ENCODE measurements around the gene KCNQ2. TPM values are rescaled to one million over a fixed set of nuclear protein-coding genes. Genes with fewer than 3 reads are reported as not detected.

The KCNQ2 gene
- total and polyA plus RNA-seq, 7 donors = 0.01 to 2.8 (median 0.15) TPM; not detected in 1

DNA sequence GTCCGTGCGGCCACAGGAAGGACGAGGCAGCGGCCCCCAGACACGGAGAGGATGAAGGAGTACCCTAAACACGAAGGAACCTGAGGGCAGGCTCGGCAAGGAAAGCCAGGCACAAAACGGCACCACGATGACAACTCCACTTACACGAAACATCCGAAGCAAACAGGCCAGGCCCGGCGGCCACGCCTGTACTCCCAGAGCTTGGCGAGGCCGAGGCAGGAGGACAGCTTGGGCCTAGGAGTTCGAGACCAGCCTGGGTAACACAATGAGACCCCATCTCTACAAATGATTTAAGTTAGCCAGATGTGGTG, 13.4 kb downstream of the KCNQ2 start:
- 72 to 83% (median 74%) methylated on average over 17 of the region's 17 CpGs for WGBS, 3 donors
- Histone ChIP-seq H3K36me3 (ENCODE audit: insufficient read depth in 1 of 2, low read depth in 1 of 2) (no peaks in the 10 kb centered on the region), H3K4me3 (no peak overlapping the region), H3K9me3 (no peaks in the 10 kb centered on the region), H3K27me3 (ENCODE audit: insufficient read depth in 3 of 3, low read length in 2 of 3) (peaks cover 0 to 85% (median 23%) of the 10 kb centered on the region in 3 donors), H3K27ac (no peak overlapping the region), H3K4me1 (no peaks in the 10 kb centered on the region)
- DNase-seq = no peak
- TF ChIP-seq, protein P1, sequence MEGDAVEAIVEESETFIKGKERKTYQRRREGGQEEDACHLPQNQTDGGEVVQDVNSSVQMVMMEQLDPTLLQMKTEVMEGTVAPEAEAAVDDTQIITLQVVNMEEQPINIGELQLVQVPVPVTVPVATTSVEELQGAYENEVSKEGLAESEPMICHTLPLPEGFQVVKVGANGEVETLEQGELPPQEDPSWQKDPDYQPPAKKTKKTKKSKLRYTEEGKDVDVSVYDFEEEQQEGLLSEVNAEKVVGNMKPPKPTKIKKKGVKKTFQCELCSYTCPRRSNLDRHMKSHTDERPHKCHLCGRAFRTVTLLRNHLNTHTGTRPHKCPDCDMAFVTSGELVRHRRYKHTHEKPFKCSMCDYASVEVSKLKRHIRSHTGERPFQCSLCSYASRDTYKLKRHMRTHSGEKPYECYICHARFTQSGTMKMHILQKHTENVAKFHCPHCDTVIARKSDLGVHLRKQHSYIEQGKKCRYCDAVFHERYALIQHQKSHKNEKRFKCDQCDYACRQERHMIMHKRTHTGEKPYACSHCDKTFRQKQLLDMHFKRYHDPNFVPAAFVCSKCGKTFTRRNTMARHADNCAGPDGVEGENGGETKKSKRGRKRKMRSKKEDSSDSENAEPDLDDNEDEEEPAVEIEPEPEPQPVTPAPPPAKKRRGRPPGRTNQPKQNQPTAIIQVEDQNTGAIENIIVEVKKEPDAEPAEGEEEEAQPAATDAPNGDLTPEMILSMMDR (IDR thresholded peaks at IDR 0.05) = no peak
- intact Hi-C loops (cut with DNase I) = no loop called here
- no peak for ATAC-seq

DNA sequence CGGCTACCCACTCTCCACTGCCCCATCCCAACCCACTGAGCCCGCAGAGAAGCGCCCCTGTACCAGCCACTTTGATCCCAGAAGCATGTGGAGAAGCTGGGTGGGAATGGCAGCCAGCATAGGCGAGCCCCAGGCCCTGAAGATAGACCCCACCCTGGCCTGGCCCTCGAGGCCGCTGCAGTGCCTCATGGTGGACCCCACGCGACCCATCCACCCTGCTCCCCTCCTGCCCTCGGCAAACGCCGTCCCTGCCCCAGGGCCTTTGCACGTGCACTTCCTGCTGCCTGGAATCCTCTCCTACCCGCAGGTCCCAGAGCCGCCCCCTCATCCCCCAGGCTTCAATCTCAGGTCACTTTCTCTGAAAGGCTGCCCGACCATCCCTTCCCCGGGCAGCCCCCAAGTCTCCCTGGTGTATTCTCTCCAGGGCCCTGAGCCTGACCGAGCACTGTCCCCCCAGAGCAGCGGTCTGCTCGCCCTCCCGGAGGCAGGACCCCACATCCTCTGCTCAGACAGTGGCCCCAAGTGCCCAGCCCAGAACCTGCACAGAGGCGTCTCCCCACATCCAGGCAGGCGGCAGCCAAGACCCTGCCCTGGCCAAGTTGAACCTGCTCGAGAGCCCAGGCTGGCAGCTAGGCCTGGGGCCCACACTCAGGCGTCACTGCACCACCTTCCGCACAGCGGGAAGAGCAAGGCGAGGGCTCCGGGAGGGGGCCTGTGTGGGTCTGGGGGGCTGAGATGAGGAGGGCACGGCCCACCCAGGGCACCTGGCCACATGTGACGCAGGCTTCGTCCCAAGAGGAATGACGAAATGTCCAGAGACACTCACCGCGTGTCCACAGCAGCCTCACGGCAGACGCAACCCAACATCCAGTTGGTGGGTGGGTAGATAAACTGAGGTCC, 14.0 kb downstream of the KCNQ2 start:
- Histone ChIP-seq H3K4me3 (no peak overlapping the region), H3K9me3 (no peaks in the 10 kb centered on the region), H3K4me1 (no peaks in the 10 kb centered on the region), H3K36me3 (ENCODE audit: insufficient read depth in 1 of 2, low read depth in 1 of 2) (no peaks in the 10 kb centered on the region), H3K27ac (no peak overlapping the region), H3K27me3 (ENCODE audit: insufficient read depth in 3 of 3, low read length in 2 of 3) (peaks cover 0 to 86% (median 25%) of the 10 kb centered on the region in 3 donors)
- WGBS, 3 donors = 84 to 87% (median 86%) methylated on average over 36 of the region's 36 CpGs
- no peak for DNase-seq
- intact Hi-C loops (cut with DNase I) = no loop called here
- ATAC-seq = no peak
- TF ChIP-seq, protein P1 (IDR thresholded peaks at IDR 0.05) = no peak

DNA sequence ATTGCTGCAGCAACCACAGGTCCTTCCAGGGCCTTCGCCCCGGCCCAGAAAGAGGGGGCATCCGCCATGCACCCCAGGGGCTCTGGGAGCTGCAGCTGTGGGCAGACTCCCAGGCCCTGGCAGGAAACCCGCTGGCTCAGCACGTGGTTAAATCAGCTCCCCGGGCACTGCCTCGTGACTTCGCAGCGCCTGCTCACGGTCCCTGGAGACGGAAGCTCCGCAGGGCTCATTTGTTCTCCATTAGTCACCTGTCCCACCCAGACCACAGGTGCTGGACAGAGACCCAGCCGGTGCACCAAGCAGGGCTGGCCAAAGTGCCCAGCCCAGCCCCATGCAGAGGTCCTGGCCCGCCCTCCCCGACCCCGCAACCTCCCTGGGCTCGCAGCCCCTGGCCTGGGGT, 14.7 kb downstream of the KCNQ2 start:
- Histone ChIP-seq H3K9me3 (no peaks in the 10 kb centered on the region), H3K36me3 (ENCODE audit: insufficient read depth in 1 of 2, low read depth in 1 of 2) (no peaks in the 10 kb centered on the region), H3K4me1 (no peaks in the 10 kb centered on the region), H3K27me3 (ENCODE audit: insufficient read depth in 3 of 3, low read length in 2 of 3) (peaks cover 0 to 87% (median 25%) of the 10 kb centered on the region in 3 donors), H3K27ac (no peak overlapping the region), H3K4me3 (no peak overlapping the region)
- DNase-seq (no peak), ATAC-seq (peak; percentile 29 to 55 (median 39))
- intact Hi-C loops (cut with DNase I) = no loop called here
- 29 to 43% (median 36%) methylated on average over 15 to 17 of the region's 17 CpGs for WGBS, 3 donors
- TF ChIP-seq, protein P1 (IDR thresholded peaks at IDR 0.05) = no peak

DNA sequence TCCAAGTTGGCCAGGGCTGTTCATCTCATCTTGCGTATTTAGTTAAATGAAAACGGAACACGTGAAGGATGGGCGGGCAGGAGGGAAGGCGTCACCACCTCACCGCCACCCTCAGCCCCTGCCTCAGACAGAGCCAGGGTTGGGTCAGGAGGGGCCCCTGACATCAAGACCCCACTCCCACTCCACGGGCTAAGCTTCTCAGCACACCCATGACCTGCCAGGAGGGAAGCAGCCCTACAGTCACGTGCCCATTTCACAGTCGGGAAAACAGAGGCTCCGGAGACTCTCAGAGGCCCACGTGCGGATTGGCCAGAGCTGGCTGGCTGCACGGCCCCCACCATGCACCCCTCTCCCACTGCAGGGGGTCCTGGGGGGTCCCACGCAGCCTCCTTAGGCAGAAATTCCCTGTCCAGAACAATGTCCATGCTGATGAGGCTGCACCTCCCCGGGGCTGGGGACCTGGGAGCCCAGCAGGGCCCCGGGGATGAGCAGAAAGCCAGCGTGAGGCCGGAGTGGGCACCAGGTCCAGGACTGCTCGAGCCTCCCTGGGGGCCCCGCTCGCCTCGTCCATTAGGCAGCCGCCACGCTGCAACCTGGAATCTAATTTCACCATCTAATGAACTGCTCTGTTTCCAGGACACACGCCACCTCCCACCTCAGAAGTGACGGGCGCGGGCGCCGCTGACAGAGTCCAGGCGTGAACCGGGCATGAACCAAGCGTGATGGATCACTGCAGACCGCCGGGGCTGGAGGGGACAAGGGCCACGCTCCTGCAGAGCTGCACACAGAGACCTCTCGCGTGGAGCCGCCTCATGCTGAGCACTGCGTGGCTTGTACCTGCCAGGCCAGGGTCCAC, 15.8 kb downstream of the KCNQ2 start:
- no peaks in the 10 kb centered on the region for H3K9me3 ChIP-seq
- no peaks in the 10 kb centered on the region for H3K4me1 ChIP-seq
- no peak overlapping the region for H3K27ac ChIP-seq
- intact Hi-C loops (cut with DNase I) = no loop called here
- no peaks in the 10 kb centered on the region for H3K36me3 ChIP-seq (ENCODE audit: insufficient read depth in 1 of 2, low read depth in 1 of 2)
- no peak overlapping the region for H3K4me3 ChIP-seq
- DNase-seq (no peak), ATAC-seq (no peak)
- WGBS, 3 donors = 50 to 66% (median 54%) methylated on average over 37 to 40 of the region's 40 CpGs
- TF ChIP-seq, protein P1 (IDR thresholded peaks at IDR 0.05) = no peak
- H3K27me3 ChIP-seq (ENCODE audit: insufficient read depth in 3 of 3, low read length in 2 of 3) = peaks cover 0 to 92% (median 28%) of the 10 kb centered on the region in 3 donors
